ENCODE data around the gene SYT2.

Gene SYT2

GRCh38 chr1:202568410-202568809 lies 141.8 kb downstream of the SYT2 start:
- no peak for TF ChIP-seq CTCF (IDR thresholded peaks at IDR 0.05; ENCODE audit: insufficient read depth, low read length, missing control alignments)
- H3K4me3 ChIP-seq (ENCODE audit: low read depth, low read length), result no peak overlapping the region
- DNase-seq (ENCODE audit: low read depth, low spot score), result no peak
- ChIA-PET CTCF (interaction anchor here (1.2 to 6.1 kb wide), 5 partner anchors 12 to 63 kb away, joined by 3 to 54 read pairs (median 6); no protein-coding TSS in a partner anchor), POLR2A (interaction anchor here (1.1 kb wide), 1 partner anchor 9 kb away, joined by 5 read pairs; no protein-coding TSS in a partner anchor)

- DNase-seq (ENCODE audit: low read depth, low spot score), result no peak
- TF ChIP-seq CTCF (IDR thresholded peaks at IDR 0.05; ENCODE audit: insufficient read depth, low read length, missing control alignments), result no peak
- no peak overlapping the region for H3K4me3 ChIP-seq (ENCODE audit: low read depth, low read length)
- CTCF ChIA-PET, result interaction anchor here (1.2 to 6.1 kb wide), 4 partner anchors 13 to 62 kb away, joined by 3 to 54 read pairs (median 9); no protein-coding TSS in a partner anchor
- POLR2A ChIA-PET, result interaction anchor here (0.6 kb wide), 1 partner anchor 113 kb away, joined by 3 read pairs; no protein-coding TSS in a partner anchor
Observed at GRCh38 chr1:202567738-202568137, 142.5 kb downstream of the SYT2 start.

- no peak for TF ChIP-seq CTCF (IDR thresholded peaks at IDR 0.05; ENCODE audit: insufficient read depth, low read length, missing control alignments)
- ChIA-PET CTCF (no interaction called here), POLR2A (no interaction called here)
- no peak overlapping the region for H3K4me3 ChIP-seq (ENCODE audit: low read depth, low read length)
- no peak for DNase-seq (ENCODE audit: low read depth, low spot score)
Observed at GRCh38 chr1:202565890-202566602, 144.2 kb downstream of the SYT2 start.

GRCh38 chr1:202564958-202565495 lies 145.2 kb downstream of the SYT2 start:
- POLR2A ChIA-PET, result no interaction called here

GRCh38 chr1:202563818-202564217 lies 146.4 kb downstream of the SYT2 start:
- ChIA-PET POLR2A (no interaction called here), CTCF (interaction anchor here (0.8 to 1.5 kb wide), 4 partner anchors 9 to 62 kb away, joined by 3 to 4 read pairs (median 4); no protein-coding TSS in a partner anchor)
- no peak overlapping the region for H3K4me3 ChIP-seq (ENCODE audit: low read depth, low read length)
- TF ChIP-seq CTCF (IDR thresholded peaks at IDR 0.05; ENCODE audit: insufficient read depth, low read length, missing control alignments), result no peak
- no peak for DNase-seq (ENCODE audit: low read depth, low spot score)

More at GRCh38 chr1:202564958-202565495, 145.2 kb downstream of the SYT2 start:
- no peak overlapping the region for H3K4me3 ChIP-seq (ENCODE audit: low read depth, low read length)
- no peak for TF ChIP-seq CTCF (IDR thresholded peaks at IDR 0.05; ENCODE audit: insufficient read depth, low read length, missing control alignments)
- DNase-seq (ENCODE audit: low read depth, low spot score), result no peak
- CTCF ChIA-PET, result interaction anchor here (0.8 to 1.5 kb wide), 5 partner anchors 11 to 64 kb away, joined by 3 to 4 read pairs (median 3); no protein-coding TSS in a partner anchor

- ChIA-PET POLR2A (no interaction called here), CTCF (interaction anchor here (0.8 to 2.9 kb wide), 7 partner anchors 9 to 61 kb away, joined by 3 to 26 read pairs (median 4); no protein-coding TSS in a partner anchor)
- no peak for TF ChIP-seq CTCF (IDR thresholded peaks at IDR 0.05; ENCODE audit: insufficient read depth, low read length, missing control alignments)
- no peak overlapping the region for H3K4me3 ChIP-seq (ENCODE audit: low read depth, low read length)
- DNase-seq (ENCODE audit: low read depth, low spot score), result no peak
Observed at GRCh38 chr1:202562444-202563060, 147.7 kb downstream of the SYT2 start.
